Vagina (tissue), 2 donors: ENCODE results near the gene NSMCE1.

Source experiments
- POLR2A ChIP-seq, 2 donors: fragments of 450-650 bp; IDR thresholded peaks; one replicate each; pipeline ENCODE4 v1.6.1; 2017; ENCODE audit warnings: antibody characterized with exemption in 2 of 2, mild to moderate bottlenecking in 2 of 2, moderate library complexity in 2 of 2
- POLR2AphosphoS5 ChIP-seq, 2 donors: sonication (generic); formaldehyde crosslinking; IDR thresholded peaks; one replicate each; pipeline ENCODE4 v1.9.0; 2017; ENCODE audit warnings: antibody characterized with exemption in 2 of 2, mild to moderate bottlenecking in 2 of 2, low read depth in 1 of 2; ENCODE audit not compliant: insufficient read depth in 1 of 2
- TF ChIP-seq, protein P1 (sequence below), 3 experiments: fragments of 450-650 bp in 2 of 3; fragments of 200-600 bp in 1 of 3; sonication (generic) in 1 of 3; IDR thresholded peaks; one replicate each; pipeline ENCODE4 v1.5.1; 2017 to 2019; ENCODE audit warnings: antibody characterized with exemption in 3 of 3, mild to moderate bottlenecking in 2 of 3, moderate library complexity in 2 of 3

DNA sequence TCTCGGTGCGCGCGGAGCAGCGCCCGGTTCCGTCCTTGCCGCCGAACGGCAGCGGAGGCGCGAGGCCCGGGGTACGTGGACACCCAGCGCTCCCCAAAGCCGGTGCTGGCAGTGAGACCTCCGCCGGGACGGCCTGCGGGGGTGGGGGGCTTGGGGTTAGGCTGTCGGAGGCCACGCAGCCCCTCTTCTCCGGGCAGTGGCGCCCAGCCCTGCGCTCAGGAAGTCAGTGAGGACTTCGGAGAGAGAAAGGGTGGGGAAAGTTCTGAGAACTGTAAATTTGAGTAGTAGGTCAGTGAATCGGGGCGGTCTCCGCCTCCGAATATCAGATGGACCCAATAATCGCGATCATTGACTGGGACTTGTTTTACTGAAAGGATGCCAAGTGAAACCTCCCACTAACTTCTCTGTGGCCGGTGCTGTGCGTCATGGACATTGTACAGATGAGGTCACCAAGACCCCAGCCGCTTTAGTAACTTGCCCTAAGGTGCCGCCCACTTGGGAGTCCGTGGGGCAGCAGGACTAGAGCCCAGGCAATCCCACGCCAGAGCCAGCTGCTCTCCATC lies 45.7 kb upstream of the NSMCE1 start:
- TF ChIP-seq POLR2AphosphoS5 (IDR thresholded peaks at IDR 0.05; ENCODE audit: insufficient read depth in 1 of 2, low read depth in 1 of 2) (peak in 1 of 2 donors; percentile 69), POLR2A (IDR thresholded peaks at IDR 0.05) (peak in 1 of 2 donors; percentile 9)
- TF ChIP-seq, protein P1, sequence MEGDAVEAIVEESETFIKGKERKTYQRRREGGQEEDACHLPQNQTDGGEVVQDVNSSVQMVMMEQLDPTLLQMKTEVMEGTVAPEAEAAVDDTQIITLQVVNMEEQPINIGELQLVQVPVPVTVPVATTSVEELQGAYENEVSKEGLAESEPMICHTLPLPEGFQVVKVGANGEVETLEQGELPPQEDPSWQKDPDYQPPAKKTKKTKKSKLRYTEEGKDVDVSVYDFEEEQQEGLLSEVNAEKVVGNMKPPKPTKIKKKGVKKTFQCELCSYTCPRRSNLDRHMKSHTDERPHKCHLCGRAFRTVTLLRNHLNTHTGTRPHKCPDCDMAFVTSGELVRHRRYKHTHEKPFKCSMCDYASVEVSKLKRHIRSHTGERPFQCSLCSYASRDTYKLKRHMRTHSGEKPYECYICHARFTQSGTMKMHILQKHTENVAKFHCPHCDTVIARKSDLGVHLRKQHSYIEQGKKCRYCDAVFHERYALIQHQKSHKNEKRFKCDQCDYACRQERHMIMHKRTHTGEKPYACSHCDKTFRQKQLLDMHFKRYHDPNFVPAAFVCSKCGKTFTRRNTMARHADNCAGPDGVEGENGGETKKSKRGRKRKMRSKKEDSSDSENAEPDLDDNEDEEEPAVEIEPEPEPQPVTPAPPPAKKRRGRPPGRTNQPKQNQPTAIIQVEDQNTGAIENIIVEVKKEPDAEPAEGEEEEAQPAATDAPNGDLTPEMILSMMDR (IDR thresholded peaks at IDR 0.05) = no peak
